ENCODE data around the gene CFAP65. TPM values are rescaled to one million over a fixed set of nuclear protein-coding genes. Genes with fewer than 3 reads are reported as not detected.

Gene CFAP65
- polyA plus RNA-seq, 1 donor from 2014 or later, result not detected

DNA sequence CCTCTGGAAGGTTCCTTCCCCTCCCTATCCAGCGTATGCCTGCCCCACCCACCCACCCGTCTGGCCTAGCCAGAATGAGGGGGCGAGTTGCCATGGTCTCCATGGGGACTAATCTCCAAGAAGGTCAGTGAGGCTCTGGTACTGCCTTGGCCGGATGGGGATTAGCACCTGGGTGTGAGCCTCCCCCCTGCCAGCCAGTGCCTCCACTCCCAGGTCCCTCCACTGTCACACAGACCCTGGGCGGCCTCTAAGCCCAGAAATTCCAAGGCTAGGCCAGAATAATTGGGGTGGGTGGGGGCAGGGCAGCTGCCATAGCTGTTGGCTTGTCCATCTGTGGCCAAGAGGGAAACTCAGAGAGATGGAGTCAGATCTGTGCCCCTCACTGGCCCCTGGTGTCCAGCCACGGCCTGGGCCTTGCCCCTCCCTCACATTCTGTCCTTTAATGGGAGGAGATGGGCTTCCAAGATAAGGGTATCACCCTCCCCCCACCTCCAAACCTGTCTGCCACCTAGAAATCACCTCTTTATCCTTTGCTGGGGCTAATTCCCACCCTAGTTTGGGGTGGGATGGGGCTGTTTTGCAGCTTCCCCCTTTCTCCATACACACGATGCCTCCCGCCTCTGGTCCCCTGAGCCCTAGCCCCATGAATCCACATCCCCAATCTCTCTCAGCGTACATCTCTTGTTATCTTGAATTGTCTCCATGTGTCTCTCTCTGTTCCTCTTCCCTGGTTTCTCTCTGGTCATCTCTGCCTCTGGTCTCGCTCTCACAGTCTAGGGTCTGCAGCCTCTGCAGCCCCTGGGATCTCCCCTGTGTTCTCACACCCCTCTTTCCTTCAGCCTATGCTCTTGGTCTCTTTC is 42.1 kb downstream of the CFAP65 start:
- H3K27me3 Mint-ChIP-seq, result peaks cover 68% of the 10 kb centered on the region
- H3K4me3 Mint-ChIP-seq, result peak overlapping the region in 1 of 4 donors; percentile 42
- no peaks in the 10 kb centered on the region for H3K9me3 Mint-ChIP-seq
- peaks cover 3% of the 10 kb centered on the region for H3K36me3 Mint-ChIP-seq
- no peak overlapping the region for H3K27ac Mint-ChIP-seq
- H3K4me1 Mint-ChIP-seq, result peaks cover 0 to 14% (median 11%) of the 10 kb centered on the region in 3 donors

DNA sequence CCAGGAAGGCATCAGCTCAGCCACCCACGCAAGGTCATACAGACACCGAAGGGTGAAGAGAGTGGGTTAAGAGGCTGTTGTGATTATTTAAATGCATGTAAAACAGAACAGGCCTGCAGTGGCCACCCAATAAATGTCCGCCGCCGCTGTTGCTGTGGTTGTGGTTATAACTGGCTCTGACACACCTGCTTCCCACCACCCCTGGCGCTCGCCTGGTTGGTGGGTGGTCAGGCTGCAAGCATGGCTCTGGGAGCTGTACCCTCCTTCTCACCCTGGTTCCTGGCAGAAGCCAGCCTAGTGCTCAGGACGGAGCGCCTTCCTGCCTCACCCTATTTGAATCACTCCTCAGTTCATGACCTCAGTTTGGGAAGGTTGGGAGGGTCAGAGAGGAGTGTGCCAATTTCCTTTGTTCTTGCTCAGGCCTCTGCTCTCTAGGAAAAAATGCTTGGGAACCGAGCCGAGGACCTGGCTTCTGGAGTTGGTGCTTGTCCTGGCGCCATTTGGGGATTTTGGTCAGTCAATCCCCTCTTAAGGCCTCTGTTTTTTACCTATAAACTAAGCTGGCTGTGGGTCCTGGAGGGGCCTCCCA is 42.8 kb downstream of the CFAP65 start:
- Mint-ChIP-seq H3K27ac (no peak overlapping the region), H3K36me3 (peaks cover 3% of the 10 kb centered on the region), H3K27me3 (peaks cover 68% of the 10 kb centered on the region), H3K4me3 (peak overlapping the region in 1 of 4 donors; percentile 2), H3K9me3 (no peaks in the 10 kb centered on the region), H3K4me1 (peaks cover 0 to 14% (median 11%) of the 10 kb centered on the region in 3 donors)

DNA sequence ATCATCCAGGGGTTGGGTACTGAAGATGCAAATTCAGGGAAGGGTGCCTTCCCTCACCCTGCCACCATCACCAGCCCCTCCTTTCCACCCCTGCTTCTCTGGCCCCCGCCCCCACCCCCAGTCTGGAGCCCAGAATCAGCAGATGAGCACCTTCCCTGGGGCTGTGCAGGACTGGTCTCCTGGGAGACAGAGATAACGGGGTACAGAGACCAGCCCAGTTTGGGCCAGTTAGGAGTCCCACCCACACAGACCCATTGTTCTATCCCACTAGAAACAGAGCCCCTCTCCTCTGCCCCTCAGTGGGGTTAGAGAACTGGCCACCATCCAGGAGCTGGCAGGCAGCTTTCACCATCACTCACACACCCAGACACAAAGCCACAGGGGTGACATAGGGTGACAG is 43.6 kb downstream of the CFAP65 start:
- no peak overlapping the region for H3K27ac Mint-ChIP-seq
- H3K4me1 Mint-ChIP-seq, result peaks cover 0 to 10% (median 8%) of the 10 kb centered on the region in 3 donors
- peaks cover 64% of the 10 kb centered on the region for H3K27me3 Mint-ChIP-seq
- no peak overlapping the region for H3K4me3 Mint-ChIP-seq
- H3K9me3 Mint-ChIP-seq, result no peaks in the 10 kb centered on the region
- peaks cover 3% of the 10 kb centered on the region for H3K36me3 Mint-ChIP-seq

DNA sequence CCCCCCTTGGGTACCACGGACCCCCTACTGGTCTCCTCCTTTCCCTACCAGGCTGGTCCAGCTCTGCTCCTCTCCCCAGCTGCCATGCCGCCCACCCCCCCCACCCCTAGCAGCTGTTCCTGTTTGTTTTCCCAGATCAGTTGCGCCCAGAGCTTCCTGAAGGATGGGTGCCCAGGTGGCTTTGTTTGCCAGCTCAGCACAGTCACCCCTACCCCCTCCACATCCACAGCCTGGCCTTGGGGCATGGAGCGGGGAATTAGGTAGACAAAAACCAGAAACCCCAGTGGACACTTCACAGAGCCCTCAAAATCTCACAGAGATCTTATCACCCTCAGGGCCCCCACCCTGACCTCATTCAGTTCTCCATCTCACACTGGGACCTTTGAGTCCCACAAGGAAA is 44.4 kb downstream of the CFAP65 start:
- peak overlapping the region in 2 of 4 donors; percentile 30 to 65 for H3K4me3 Mint-ChIP-seq

DNA sequence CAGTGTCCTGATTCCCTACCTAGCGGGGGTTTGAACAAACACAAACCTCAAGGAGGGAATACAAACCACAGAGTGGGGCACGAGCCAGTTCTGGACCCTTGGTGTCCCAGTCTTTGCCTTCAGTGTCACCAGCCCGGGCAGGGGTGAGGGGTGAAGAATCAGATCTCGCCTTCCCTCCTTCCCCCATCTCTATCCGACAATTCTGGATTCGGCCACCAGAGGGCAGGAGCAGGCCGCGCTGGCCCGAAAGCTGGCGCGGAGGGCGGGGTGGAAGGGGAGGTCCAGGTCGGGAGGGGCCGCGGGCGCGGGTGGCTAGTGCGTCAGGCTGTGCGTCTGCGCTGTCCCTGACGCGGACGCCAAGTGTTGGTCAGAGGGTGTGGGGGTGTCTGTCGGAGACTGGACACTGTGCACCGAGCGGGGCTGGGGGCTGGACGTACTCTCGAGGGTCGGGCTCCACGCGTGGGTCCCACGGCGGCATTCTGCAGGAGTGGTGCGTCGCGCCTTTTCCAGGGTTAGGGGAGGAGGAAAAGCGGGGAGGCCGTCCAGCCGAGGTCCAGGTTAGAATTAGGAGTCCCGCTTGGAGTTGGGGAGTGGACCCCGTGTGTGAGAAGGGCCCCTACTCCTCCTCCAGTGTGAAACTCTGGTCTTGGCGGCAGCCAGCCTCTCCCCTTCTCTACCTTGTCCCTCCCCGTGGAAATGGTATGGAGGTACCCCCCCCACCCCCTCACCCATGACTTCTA is 45.2 kb downstream of the CFAP65 start:
- peaks cover 71% of the 10 kb centered on the region for H3K27me3 Mint-ChIP-seq
- peaks cover 0 to 11% (median 7%) of the 10 kb centered on the region in 3 donors for H3K4me1 Mint-ChIP-seq
- peaks cover 2% of the 10 kb centered on the region for H3K36me3 Mint-ChIP-seq
- H3K4me3 Mint-ChIP-seq, result peak overlapping the region in 1 of 4 donors; percentile 65
- no peaks in the 10 kb centered on the region for H3K9me3 Mint-ChIP-seq
- H3K27ac Mint-ChIP-seq, result no peak overlapping the region

More for the DNA sequence above, 44.4 kb downstream of the CFAP65 start:
- no peaks in the 10 kb centered on the region for H3K9me3 Mint-ChIP-seq
- H3K27ac Mint-ChIP-seq, result peak overlapping the region in 1 of 3 donors; percentile 28
- peaks cover 2% of the 10 kb centered on the region for H3K36me3 Mint-ChIP-seq
- peaks cover 0 to 9% (median 7%) of the 10 kb centered on the region in 3 donors for H3K4me1 Mint-ChIP-seq
- H3K27me3 Mint-ChIP-seq, result peaks cover 66% of the 10 kb centered on the region

DNA sequence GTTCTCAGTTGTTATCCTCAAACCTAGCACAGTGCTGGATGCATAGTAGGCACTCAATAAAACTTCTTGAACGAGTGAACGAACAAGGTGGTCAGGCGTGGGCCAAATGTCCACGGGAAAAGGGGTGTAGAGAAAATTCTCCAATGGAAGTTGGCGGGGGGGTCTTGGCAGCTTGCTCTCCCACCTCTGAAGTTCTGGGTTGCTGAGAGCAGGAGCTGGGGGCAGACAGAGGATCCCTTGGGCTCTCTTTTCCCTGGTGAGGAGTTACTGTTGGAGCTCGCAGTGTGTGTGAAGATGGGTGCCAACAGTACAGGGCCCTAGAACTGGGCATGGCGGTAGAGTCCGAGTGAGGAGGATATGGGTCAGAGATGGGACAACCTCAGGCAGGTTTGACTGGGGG is 45.8 kb downstream of the CFAP65 start:
- Mint-ChIP-seq H3K27ac (no peak overlapping the region), H3K4me1 (peaks cover 0 to 11% (median 7%) of the 10 kb centered on the region in 3 donors), H3K27me3 (peaks cover 73% of the 10 kb centered on the region), H3K36me3 (peaks cover 2% of the 10 kb centered on the region), H3K9me3 (no peaks in the 10 kb centered on the region), H3K4me3 (peak overlapping the region in 3 of 4 donors; percentile 14 to 43 (median 21))

DNA sequence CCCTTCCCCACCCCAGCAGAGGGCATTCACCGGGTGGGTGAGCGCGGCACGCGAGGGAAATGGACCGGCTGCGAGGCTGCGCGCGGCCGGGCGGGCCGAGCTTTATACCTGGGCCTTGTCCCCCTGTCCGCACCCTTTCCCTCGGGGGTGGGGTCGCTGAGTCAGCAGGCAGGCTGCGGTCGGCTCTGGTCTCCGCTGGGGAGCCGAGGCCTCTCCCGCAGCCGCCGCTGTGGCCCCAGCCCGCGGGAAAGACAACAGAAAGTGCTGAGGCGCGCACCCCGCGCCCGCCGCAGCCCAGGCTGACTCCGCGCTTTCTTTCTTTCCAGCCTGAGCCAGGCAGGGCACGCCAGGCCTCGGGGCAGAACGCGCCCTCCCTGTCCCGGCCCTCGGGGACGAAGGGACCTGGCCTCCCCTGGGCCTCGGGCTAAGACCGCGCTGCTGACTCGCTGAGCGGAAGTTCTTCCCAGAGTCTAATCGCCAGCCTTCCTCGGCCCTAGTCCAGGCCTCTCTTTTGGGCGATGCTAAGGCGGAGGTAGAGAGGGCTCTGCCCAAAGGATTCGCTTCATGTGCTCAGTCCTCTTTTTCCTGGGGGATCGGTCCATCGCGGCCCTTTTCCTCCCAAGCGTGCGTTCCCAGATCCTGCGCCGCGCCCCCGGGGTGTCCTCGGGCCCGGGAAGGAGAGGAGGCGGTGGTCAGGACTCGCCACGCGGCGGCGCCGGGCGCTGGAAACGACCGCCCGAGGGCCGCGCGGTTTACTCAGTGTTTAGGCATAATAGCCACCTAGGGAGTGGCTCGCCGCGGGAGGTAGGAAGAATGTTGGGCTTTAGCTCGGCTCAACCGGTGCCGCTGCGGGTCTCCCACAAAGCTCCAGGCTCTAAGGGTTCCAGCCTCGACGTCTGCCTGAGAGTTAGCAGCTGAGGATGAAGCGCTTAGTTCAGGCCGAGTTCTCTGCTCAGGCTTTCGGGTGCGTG is 47.7 kb downstream of the CFAP65 start, which contains the start of gene CRYBA2:
Gene CRYBA2 (minus strand): TSS at position 78 of the 971 bp plus-strand sequence. CDS start 246 bp downstream, outside the sequence.
- Mint-ChIP-seq H3K36me3 (peaks cover 2% of the 10 kb centered on the region), H3K9me3 (no peaks in the 10 kb centered on the region), H3K27ac (peak within 1 kb of the TSS in 1 of 3 donors; percentile 71), H3K4me3 (peak within 1 kb of the TSS in 2 of 4 donors; percentile 24 to 47), H3K4me1 (peaks cover 0 to 11% (median 7%) of the 10 kb centered on the region in 3 donors), H3K27me3 (peaks cover 76% of the 10 kb centered on the region)

DNA sequence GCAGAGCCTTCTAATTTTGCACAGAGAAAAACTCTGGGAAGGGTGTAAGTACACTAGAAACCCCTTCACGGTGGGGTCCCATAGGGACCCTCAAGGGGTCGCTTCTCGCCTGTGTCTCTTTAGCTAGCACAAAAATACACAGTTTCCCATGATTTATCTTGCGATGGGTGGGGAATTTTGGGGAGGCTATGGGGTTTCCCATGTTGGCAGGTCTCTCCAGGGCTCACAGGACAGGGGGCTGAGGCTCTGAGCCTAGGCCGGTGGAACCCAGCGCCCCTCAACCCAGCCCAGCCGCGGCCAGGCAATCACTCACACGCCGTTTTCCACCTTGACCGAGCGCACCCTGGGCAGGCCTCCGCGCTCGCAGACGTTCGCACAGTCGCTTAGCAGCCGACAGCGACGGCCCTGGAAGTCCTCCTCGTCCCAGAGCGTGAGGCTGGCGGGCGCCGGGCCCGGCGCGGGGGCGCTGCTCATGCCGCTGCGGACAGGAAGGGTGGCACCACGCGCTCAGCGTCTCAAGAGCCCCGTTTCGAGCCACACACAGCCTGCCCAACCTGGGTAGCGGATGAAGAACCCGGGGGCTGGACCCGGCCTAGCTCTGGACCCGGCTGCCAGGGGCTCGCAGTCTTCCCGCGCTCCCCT is 48.5 kb downstream of the CFAP65 start:
- Mint-ChIP-seq H3K4me3 (no peak overlapping the region), H3K36me3 (peaks cover 2% of the 10 kb centered on the region), H3K4me1 (peaks cover 0 to 11% (median 7%) of the 10 kb centered on the region in 3 donors), H3K27ac (no peak overlapping the region), H3K27me3 (peaks cover 75% of the 10 kb centered on the region), H3K9me3 (no peaks in the 10 kb centered on the region)

DNA sequence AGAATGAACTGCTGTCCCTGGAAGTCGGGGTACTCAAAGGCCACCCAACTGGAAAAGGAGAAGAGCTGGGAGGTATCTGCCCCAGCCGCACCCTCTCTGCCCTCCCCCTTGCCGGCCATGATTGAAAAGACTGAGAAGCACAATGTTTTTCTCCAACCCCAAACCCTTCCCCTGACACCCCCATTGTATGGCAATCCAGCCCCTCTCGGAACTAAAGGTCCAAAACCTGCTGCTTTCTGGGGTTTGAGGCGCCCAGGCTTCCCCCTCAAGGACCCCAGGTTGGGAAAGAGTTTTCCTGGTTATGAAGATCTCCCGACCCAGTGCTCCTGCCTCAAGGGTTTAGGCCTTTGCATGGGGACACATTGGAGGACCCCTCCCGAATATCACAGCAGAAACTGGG is 49.1 kb downstream of the CFAP65 start:
- Mint-ChIP-seq H3K27ac (no peak overlapping the region), H3K36me3 (peaks cover under 1% of the 10 kb centered on the region), H3K27me3 (peaks cover 75% of the 10 kb centered on the region), H3K4me1 (peaks cover 0 to 11% (median 7%) of the 10 kb centered on the region in 3 donors), H3K4me3 (peak overlapping the region in 1 of 4 donors; percentile 47), H3K9me3 (no peaks in the 10 kb centered on the region)

DNA sequence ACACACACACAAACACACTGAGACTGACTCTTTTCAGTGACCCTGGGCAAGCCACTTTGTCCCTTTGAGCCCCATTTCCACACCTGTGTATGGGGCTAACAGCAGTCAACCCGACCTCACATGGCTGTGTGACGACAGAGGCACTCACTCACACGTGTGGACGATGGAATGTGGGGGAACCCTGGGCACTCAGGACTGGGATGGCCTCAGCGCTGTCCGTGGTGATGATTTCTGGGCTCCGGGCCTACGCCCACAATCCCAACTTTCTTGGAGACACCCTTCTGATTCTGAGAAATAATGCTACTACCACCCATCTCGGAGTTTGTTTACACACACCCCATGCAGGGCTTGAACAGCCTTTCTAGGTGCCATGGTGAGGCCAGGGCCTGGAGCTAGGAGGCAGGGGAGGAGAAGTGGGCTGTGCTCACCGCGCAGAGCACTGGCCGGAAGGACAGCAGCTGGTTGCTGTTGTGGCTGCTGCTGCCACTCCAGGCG is 49.6 kb downstream of the CFAP65 start:
- Mint-ChIP-seq H3K36me3 (no peaks in the 10 kb centered on the region), H3K27me3 (peaks cover 76% of the 10 kb centered on the region), H3K9me3 (no peaks in the 10 kb centered on the region), H3K4me3 (no peak overlapping the region), H3K27ac (no peak overlapping the region), H3K4me1 (peaks cover 0 to 11% (median 7%) of the 10 kb centered on the region in 3 donors)

DNA sequence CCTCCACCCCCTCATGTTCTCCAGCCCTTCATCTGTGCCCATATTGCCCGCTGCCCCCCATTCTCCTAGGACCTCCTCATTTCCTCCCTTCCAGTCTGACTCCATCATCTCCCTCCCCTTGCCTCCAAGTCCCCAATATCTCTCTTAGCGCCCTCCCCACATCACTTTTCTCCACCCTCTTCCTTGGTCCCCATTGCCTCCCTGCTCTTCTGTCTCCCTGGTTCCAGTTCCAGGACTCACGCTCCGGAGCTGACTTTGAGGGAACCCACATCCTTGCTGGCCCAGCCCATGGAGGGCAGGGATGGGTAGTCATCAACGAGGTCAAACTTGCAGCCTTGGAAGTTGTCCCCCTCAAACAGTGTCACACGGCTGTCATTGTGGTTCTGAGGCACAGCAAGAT is 50.7 kb downstream of the CFAP65 start:
- H3K36me3 Mint-ChIP-seq, result no peaks in the 10 kb centered on the region
- no peaks in the 10 kb centered on the region for H3K9me3 Mint-ChIP-seq
- peaks cover 0 to 6% (median 4%) of the 10 kb centered on the region in 3 donors for H3K4me1 Mint-ChIP-seq
- H3K27ac Mint-ChIP-seq, result no peak overlapping the region
- H3K4me3 Mint-ChIP-seq, result no peak overlapping the region
- peaks cover 75% of the 10 kb centered on the region for H3K27me3 Mint-ChIP-seq

DNA sequence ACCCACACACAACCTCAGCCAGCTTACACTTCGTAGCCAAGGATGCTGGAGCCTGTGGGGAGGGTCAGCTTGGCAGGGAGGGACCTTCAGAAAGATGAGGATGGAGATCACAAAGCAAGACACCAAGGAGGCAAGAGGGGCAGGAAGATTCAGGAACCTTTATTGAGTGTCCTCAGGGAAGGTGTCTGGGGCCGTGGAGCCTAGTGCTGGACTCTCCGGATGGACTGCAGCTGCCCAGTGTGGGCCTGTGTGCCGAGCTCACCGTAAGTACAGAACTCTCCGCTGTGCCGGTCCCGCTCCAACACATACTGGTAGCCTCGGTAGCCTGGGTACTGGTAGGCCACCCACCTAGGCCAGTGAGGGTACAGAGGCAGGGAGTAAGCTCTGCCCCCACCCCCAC is 51.3 kb downstream of the CFAP65 start:
- Mint-ChIP-seq H3K4me3 (no peak overlapping the region), H3K36me3 (no peaks in the 10 kb centered on the region), H3K9me3 (no peaks in the 10 kb centered on the region), H3K27ac (no peak overlapping the region), H3K27me3 (peaks cover 71% of the 10 kb centered on the region), H3K4me1 (peaks cover 0 to 4% (median 3%) of the 10 kb centered on the region in 3 donors)

DNA sequence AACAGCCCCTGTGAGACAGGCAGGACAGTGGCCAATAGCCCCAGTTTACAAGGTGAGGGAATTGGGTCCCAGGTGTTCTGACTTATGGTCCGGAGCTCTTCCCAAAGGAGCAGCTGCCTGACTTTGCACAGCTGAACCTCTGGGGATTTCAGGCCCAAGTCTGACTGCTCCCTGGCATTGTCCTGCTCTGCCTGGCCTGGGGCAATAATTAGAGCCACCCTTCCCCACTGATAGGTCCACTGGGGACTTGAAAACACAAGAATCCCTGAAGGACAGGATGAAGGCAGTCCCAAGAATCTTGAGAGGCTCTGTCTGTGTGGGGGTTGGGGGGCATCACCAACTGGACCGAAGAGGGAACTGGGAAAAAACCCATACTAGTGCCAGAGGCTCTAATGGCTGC is 52.7 kb downstream of the CFAP65 start:
- H3K4me1 Mint-ChIP-seq, result peaks cover 0 to 6% (median 4%) of the 10 kb centered on the region in 3 donors
- no peaks in the 10 kb centered on the region for H3K9me3 Mint-ChIP-seq
- H3K27me3 Mint-ChIP-seq, result peaks cover 63% of the 10 kb centered on the region
- H3K4me3 Mint-ChIP-seq, result no peak overlapping the region
- no peak overlapping the region for H3K27ac Mint-ChIP-seq
- no peaks in the 10 kb centered on the region for H3K36me3 Mint-ChIP-seq

All from IgD-negative memory B cell (primary cell).